IgD-negative memory B cell (primary cell): ENCODE data around the gene KRT3. TPM values are rescaled to one million over a fixed set of nuclear protein-coding genes. Genes with fewer than 3 reads are reported as not detected.
A peak's percentile ranks its signal among the peaks of the same experiment; 100 is the strongest.

ENCODE experiments used
- H3K27ac Mint-ChIP-seq, 3 donors: one replicate each; pipeline ENCODE4 v1.8.0; 2020 to 2022; ENCODE audit warnings: mild to moderate bottlenecking in 3 of 3, mixed read lengths in 3 of 3, moderate library complexity in 1 of 3
- H3K27me3 Mint-ChIP-seq: one replicate; pipeline ENCODE4 v1.8.0; 2021; ENCODE audit warnings: mixed read lengths
- H3K36me3 Mint-ChIP-seq: one replicate; pipeline ENCODE4 v1.8.0; 2020; ENCODE audit warnings: mild to moderate bottlenecking, mixed read lengths
- H3K4me1 Mint-ChIP-seq, 3 donors: one replicate each; pipeline ENCODE4 v1.8.0; 2020 to 2022; ENCODE audit warnings: mixed read lengths in 3 of 3, mild to moderate bottlenecking in 1 of 3
- H3K4me3 Mint-ChIP-seq, 4 donors: one replicate each; pipeline ENCODE4 v1.8.0; 2020 to 2022; ENCODE audit warnings: mild to moderate bottlenecking in 4 of 4, mixed read lengths in 4 of 4, moderate library complexity in 3 of 4
- H3K9me3 Mint-ChIP-seq, 3 donors: one replicate each; pipeline ENCODE4 v1.8.0; 2020 to 2021; ENCODE audit warnings: mixed read lengths in 3 of 3, mild to moderate bottlenecking in 1 of 3
- polyA plus RNA-seq: library from polyadenylated mRNA; unstranded; fragments of 300-500 nt; fragmentation: Illumina TruSeq; gene quantifications from one replicate; pipeline ENCODE4 v1.2.3, GENCODE V29; 2021

KRT3 gene
- polyA plus RNA-seq, 1 donor from 2014 or later, result not detected

DNA sequence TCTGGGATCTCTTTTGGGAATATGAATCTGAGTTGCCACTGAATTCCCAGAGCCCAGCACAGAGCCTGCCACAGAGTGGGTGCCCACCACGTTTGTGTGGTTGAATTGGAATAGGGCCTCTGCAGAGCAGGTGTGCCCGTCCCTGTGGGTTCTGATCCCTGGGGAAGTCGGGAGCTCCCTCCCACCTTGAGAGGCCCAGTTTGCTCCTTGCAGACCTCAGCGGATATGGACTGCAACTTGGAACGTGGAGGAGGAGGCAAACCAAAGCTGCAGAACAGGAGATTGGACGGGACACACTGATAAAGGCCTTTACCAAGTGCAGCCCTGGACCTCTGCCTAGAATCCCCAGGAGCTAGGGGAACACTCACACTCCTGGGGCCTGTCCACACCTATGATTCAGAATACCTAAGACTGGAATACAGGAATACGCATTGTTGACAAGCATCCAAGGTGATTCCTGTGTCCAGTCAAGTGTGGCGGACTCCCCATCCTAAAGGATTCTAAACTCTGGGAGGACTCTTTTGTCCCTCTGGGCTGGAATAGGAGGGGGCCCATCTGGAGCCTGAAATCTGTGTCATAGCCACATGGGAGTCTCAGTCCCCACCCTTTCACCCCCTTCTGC is 21.2 kb downstream of the KRT3 start:
- peaks cover 0 to 1% (median 0%) of the 10 kb centered on the region in 3 donors for H3K9me3 Mint-ChIP-seq
- H3K4me3 Mint-ChIP-seq, result no peak overlapping the region
- H3K4me1 Mint-ChIP-seq, result no peaks in the 10 kb centered on the region
- H3K27me3 Mint-ChIP-seq, result peaks cover 7% of the 10 kb centered on the region
- no peaks in the 10 kb centered on the region for H3K36me3 Mint-ChIP-seq
- H3K27ac Mint-ChIP-seq, result no peak overlapping the region

DNA sequence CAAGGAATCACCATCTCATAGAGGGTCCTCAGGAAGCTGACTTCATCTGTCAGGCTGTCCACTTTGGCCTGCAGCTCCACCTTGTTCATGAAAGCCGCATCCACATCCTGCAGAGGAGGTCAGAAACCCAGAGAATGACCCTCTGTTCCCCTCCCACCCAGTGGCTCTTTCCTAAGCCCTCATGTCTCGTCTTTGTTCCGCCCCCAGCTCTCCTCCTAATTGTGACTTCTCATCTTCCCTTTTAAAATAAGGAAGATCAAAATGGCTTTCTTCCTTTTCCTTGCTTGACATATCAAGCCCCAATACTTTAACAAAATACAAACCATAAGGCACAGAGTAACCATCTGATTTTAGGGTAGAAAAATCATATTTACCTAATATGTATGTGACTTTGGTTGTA is 23.1 kb downstream of the KRT3 start:
- Mint-ChIP-seq H3K27me3 (peaks cover 11% of the 10 kb centered on the region), H3K36me3 (no peaks in the 10 kb centered on the region), H3K9me3 (peaks cover 0 to 1% (median 0%) of the 10 kb centered on the region in 3 donors), H3K27ac (no peak overlapping the region), H3K4me3 (no peak overlapping the region), H3K4me1 (no peaks in the 10 kb centered on the region)

DNA sequence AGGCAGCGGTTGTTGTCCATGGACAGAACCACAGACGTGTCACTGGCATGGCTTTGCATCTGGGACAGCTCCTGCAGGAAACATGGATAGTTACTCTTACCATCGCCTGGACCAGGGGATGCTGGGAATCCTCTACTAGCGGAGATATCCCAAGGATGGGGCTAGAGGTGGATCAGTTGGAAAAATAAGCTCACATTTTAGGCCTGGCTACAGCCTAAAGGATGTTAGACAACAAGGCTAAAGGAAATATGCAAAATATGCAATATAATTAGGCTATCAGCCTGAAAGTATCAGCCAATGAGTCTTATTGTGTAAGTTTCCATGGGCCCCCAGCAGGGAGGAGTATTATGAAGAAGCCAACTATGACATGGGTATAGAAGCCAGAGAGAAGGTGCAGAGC is 23.7 kb downstream of the KRT3 start:
- H3K4me3 Mint-ChIP-seq, result no peak overlapping the region
- peaks cover 0 to 1% (median 0%) of the 10 kb centered on the region in 3 donors for H3K9me3 Mint-ChIP-seq
- H3K27ac Mint-ChIP-seq, result no peak overlapping the region
- H3K36me3 Mint-ChIP-seq, result no peaks in the 10 kb centered on the region
- H3K4me1 Mint-ChIP-seq, result no peaks in the 10 kb centered on the region
- peaks cover 13% of the 10 kb centered on the region for H3K27me3 Mint-ChIP-seq

DNA sequence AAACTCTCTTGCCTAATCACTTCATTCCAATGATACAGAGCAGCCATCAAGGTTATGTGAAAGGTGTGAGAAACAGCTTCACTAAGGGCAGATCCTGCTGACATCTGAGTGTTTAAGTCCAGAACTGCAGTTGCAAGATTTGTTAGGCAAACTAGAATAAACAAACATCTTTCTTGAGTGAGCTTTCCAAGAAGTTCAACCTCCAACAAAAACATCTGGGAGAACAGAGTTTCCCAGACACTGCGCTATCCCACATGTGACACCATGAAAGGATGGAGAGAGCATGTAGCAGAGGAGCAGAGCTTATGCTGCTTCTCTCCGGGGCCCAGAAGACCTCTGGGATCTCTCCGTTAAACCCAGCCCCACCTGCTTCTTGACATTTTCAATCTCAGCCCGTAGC is 24.4 kb downstream of the KRT3 start:
- Mint-ChIP-seq H3K36me3 (no peaks in the 10 kb centered on the region), H3K4me3 (no peak overlapping the region), H3K27ac (no peak overlapping the region), H3K4me1 (no peaks in the 10 kb centered on the region), H3K27me3 (peaks cover 12% of the 10 kb centered on the region), H3K9me3 (peaks cover 0 to 1% (median 0%) of the 10 kb centered on the region in 3 donors)

- peaks cover 0 to 1% (median 0%) of the 10 kb centered on the region in 3 donors for H3K9me3 Mint-ChIP-seq
- no peak overlapping the region for H3K27ac Mint-ChIP-seq
- H3K4me3 Mint-ChIP-seq, result no peak overlapping the region
- peaks cover 14% of the 10 kb centered on the region for H3K27me3 Mint-ChIP-seq
- H3K4me1 Mint-ChIP-seq, result no peaks in the 10 kb centered on the region
- H3K36me3 Mint-ChIP-seq, result no peaks in the 10 kb centered on the region
Measured at GRCh38 chr12:52771088-52771487, 24.8 kb downstream of the KRT3 start.

DNA sequence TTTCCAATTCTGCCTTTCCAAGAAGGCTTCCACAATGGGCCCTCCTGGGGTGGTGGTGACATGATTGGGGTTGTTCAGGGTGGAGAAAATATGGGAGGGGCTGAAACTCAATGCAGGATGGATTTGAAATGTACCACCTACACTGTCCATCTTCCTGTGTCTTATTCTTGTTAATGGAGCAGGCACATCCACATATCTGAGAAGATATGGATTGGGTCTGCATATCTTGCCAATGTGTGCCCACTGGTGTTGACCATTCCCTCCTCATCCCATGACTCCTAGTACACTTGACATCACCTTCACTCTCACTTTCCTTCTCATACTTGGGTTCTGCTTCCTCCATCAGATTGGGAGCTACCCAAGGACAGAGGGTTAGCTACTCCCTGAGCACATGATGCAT is 26.0 kb downstream of the KRT3 start:
- peaks cover 0 to 1% (median 0%) of the 10 kb centered on the region in 3 donors for H3K9me3 Mint-ChIP-seq
- no peak overlapping the region for H3K4me3 Mint-ChIP-seq
- H3K27ac Mint-ChIP-seq, result no peak overlapping the region
- no peaks in the 10 kb centered on the region for H3K4me1 Mint-ChIP-seq
- H3K27me3 Mint-ChIP-seq, result peaks cover 16% of the 10 kb centered on the region
- H3K36me3 Mint-ChIP-seq, result no peaks in the 10 kb centered on the region

DNA sequence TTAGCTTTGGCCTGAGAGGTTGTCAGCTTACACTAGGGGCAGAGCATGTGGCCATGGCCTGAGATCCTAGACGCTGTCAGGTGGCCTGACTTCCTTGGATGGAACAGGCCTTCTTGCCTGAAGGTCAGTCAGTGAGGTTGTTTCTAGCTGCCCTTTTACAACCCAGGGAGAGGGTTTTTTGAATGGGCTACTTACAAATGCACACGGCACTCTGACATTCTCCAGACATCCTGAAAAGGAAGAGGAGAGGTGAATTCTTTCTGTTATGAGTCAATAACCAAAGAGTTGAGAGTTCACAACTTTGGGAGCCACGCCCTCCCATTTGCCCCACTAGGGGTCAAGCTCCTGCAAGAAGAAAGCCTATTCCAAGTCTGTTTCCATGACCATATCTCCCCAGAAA is 26.6 kb downstream of the KRT3 start:
- no peak overlapping the region for H3K27ac Mint-ChIP-seq
- H3K27me3 Mint-ChIP-seq, result peaks cover 16% of the 10 kb centered on the region
- no peaks in the 10 kb centered on the region for H3K4me1 Mint-ChIP-seq
- H3K9me3 Mint-ChIP-seq, result peaks cover 0 to 1% (median 0%) of the 10 kb centered on the region in 3 donors
- no peak overlapping the region for H3K4me3 Mint-ChIP-seq
- H3K36me3 Mint-ChIP-seq, result no peaks in the 10 kb centered on the region

GRCh38 chr12:52768479-52769200 is 27.3 kb downstream of the KRT3 start:
- H3K4me3 Mint-ChIP-seq, result no peak overlapping the region
- H3K36me3 Mint-ChIP-seq, result no peaks in the 10 kb centered on the region
- H3K27me3 Mint-ChIP-seq, result peaks cover 17% of the 10 kb centered on the region
- no peak overlapping the region for H3K27ac Mint-ChIP-seq
- no peaks in the 10 kb centered on the region for H3K4me1 Mint-ChIP-seq
- peaks cover 0 to 1% (median 0%) of the 10 kb centered on the region in 3 donors for H3K9me3 Mint-ChIP-seq

GRCh38 chr12:52767427-52767826 is 28.5 kb downstream of the KRT3 start:
- Mint-ChIP-seq H3K4me3 (no peak overlapping the region), H3K27ac (no peak overlapping the region), H3K4me1 (no peaks in the 10 kb centered on the region), H3K9me3 (peaks cover 0 to 1% (median under 1%) of the 10 kb centered on the region in 3 donors), H3K36me3 (no peaks in the 10 kb centered on the region), H3K27me3 (peaks cover 14% of the 10 kb centered on the region)

DNA sequence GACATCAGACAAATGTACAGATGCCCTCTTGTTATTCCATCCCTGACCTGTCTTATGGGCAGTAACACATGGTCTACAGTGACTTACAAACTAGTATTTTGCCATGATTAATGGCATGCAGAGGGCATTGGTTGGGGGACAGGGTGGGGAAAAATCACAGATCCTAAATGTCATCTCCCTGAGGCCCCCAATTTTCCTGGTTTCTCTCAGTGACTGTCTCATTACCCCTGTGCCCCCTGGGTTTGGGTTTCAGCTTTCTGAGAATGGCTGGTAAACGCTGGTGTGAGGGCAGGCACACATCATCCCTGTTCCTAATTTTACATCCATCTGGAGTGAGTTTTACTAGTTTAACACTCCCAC is 28.9 kb downstream of the KRT3 start:
- H3K4me1 Mint-ChIP-seq, result no peaks in the 10 kb centered on the region
- H3K9me3 Mint-ChIP-seq, result peaks cover 0 to 4% (median 1%) of the 10 kb centered on the region in 3 donors

DNA sequence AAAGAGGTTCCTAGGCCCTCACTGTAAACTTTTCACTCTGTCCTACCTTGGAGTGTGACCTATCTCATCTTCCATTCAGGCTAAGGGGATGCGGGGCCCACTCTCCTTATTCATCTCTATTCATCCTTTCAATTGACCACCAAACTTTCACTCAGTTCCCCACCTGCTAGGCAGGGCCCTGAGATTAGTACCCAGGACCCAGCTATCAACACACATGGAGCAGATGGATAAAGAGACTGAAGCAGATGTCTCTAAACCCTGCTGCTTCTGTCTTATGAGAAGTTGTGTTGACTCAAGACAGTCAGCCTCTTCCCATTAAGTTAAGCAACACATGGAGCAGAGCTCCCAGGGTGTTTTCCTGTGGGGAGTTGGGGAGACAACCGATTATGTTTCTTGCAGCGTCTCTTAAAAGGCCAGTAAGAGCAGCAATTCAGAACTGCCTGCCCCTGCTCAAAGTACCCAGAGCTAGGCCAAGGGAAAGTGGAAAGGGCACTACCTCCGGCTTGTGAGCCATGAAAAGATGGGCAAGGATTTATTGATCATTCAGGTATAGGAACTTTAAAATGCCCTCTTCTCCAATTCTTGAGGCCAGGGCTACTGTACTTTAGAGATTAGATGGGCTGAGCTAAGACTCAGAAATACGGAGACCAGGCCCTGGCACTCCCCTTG is 29.4 kb downstream of the KRT3 start:
- no peak overlapping the region for H3K4me3 Mint-ChIP-seq
- H3K27ac Mint-ChIP-seq, result peak overlapping the region in 1 of 3 donors; percentile 41
- no peaks in the 10 kb centered on the region for H3K36me3 Mint-ChIP-seq
- peaks cover 1 to 10% (median 2%) of the 10 kb centered on the region in 3 donors for H3K9me3 Mint-ChIP-seq
- no peaks in the 10 kb centered on the region for H3K4me1 Mint-ChIP-seq
- H3K27me3 Mint-ChIP-seq, result peaks cover 14% of the 10 kb centered on the region

More for the DNA sequence above, 28.9 kb downstream of the KRT3 start:
- H3K27ac Mint-ChIP-seq, result no peak overlapping the region
- H3K4me3 Mint-ChIP-seq, result no peak overlapping the region
- no peaks in the 10 kb centered on the region for H3K36me3 Mint-ChIP-seq
- H3K27me3 Mint-ChIP-seq, result peaks cover 14% of the 10 kb centered on the region

GRCh38 chr12:52765702-52766101 is 30.2 kb downstream of the KRT3 start:
- H3K27ac Mint-ChIP-seq, result no peak overlapping the region
- H3K36me3 Mint-ChIP-seq, result no peaks in the 10 kb centered on the region
- H3K9me3 Mint-ChIP-seq, result peaks cover 0 to 14% (median 3%) of the 10 kb centered on the region in 3 donors
- no peaks in the 10 kb centered on the region for H3K4me1 Mint-ChIP-seq
- peaks cover 14% of the 10 kb centered on the region for H3K27me3 Mint-ChIP-seq
- H3K4me3 Mint-ChIP-seq, result no peak overlapping the region

DNA sequence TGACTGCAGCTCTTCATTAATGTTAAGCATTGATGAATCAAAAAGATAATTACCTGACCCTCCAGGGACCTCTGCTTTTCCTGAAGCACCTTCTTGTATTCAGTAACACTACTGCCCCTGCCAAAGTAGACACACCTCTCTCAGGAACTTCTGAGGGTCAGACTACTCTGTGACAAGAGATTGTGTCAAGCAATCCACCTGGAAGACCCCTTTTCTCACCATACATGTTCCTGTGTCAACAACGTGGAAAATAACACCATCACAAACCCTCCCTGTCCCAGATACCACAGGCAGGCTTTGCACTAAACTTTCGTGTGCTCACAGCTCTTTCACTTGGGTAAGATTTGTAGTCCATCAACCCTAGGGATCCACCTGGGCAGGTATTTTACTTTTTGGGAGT is 31.9 kb downstream of the KRT3 start:
- no peak overlapping the region for H3K27ac Mint-ChIP-seq
- no peak overlapping the region for H3K4me3 Mint-ChIP-seq
- H3K27me3 Mint-ChIP-seq, result peaks cover 14% of the 10 kb centered on the region
- no peaks in the 10 kb centered on the region for H3K4me1 Mint-ChIP-seq
- peaks cover 3 to 14% (median 4%) of the 10 kb centered on the region in 3 donors for H3K9me3 Mint-ChIP-seq
- H3K36me3 Mint-ChIP-seq, result no peaks in the 10 kb centered on the region

GRCh38 chr12:52763036-52763659 is 32.8 kb downstream of the KRT3 start:
- Mint-ChIP-seq H3K27me3 (peaks cover 11% of the 10 kb centered on the region), H3K4me3 (no peak overlapping the region), H3K9me3 (peaks cover 3 to 14% (median 4%) of the 10 kb centered on the region in 3 donors), H3K36me3 (no peaks in the 10 kb centered on the region), H3K4me1 (no peaks in the 10 kb centered on the region), H3K27ac (no peak overlapping the region)

DNA sequence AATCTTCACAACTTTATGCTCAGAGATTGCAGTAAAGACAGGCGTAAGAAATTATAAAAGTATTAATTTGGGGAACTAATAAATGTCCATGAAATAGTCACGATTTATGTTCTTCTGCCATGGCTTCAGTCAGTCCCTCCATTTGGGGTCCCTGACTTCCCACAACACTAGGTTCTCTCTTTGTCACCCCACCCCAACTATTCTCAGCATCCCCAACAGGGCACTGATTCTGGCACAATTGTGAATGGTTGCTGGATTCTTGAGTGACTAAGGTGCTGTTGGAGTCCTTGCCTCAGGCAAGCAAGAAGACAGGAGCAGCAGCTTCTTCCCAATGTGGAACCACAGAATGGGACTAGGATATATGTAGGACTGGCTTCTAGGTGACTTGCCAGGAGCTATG is 34.1 kb downstream of the KRT3 start:
- peaks cover 6% of the 10 kb centered on the region for H3K27me3 Mint-ChIP-seq
- no peaks in the 10 kb centered on the region for H3K4me1 Mint-ChIP-seq
- H3K4me3 Mint-ChIP-seq, result no peak overlapping the region
- H3K36me3 Mint-ChIP-seq, result no peaks in the 10 kb centered on the region
- peaks cover 3 to 14% (median 4%) of the 10 kb centered on the region in 3 donors for H3K9me3 Mint-ChIP-seq
- H3K27ac Mint-ChIP-seq, result no peak overlapping the region
